ENCODE results near the gene BCAT1.
A peak's percentile ranks its signal among the peaks of the same experiment; 100 is the strongest.

The BCAT1 gene

GRCh38 chr12:24845615-24846014, 103.3 kb downstream of the BCAT1 start:
- Histone ChIP-seq H3K27me3 (ENCODE audit: insufficient read depth, low read length, poor library complexity) (no peaks in the 10 kb centered on the region), H4K20me1 (ENCODE audit: insufficient read depth, low read length) (no peaks in the 10 kb centered on the region), H3K27ac (ENCODE audit: low read length) (no peak overlapping the region), H3K9me3 (ENCODE audit: insufficient read depth, low read length, severe bottlenecking) (no peaks in the 10 kb centered on the region), H3K4me3 (ENCODE audit: low read depth in 1 of 2, low read length in 2 of 2) (no peak overlapping the region), H2AFZ (ENCODE audit: low read depth, low read length) (no peak overlapping the region), H3K4me1 (ENCODE audit: insufficient read depth, low read length) (0 out of 2 replicates have a peak, but pooled peaks cover 3% of the 10 kb centered on the region), H3K9ac (ENCODE audit: low read depth, low read length) (no peak overlapping the region), H3K79me2 (ENCODE audit: insufficient read depth, low read length) (no peaks in the 10 kb centered on the region), H3K4me2 (ENCODE audit: insufficient read depth, low read length) (no peak overlapping the region), H3K36me3 (ENCODE audit: insufficient read depth, low read length) (peaks cover 47% of the 10 kb centered on the region; the same call in 1 of the 2 replicates)
- TF ChIP-seq EZH2 (IDR thresholded peaks at IDR 0.05; ENCODE audit: borderline replicate concordance, low read depth, low read length, severe bottlenecking) (no peak), CTCF (IDR thresholded peaks at IDR 0.05; ENCODE audit: borderline replicate concordance, extremely low read depth, low read length, poor library complexity, severe bottlenecking) (no peak)
- no peak for ATAC-seq (ENCODE audit: insufficient read depth, low read depth)
- no peak for DNase-seq

- Histone ChIP-seq H3K4me2 (ENCODE audit: insufficient read depth, low read length) (no peak overlapping the region), H3K4me1 (ENCODE audit: insufficient read depth, low read length) (peaks cover 23% of the 10 kb centered on the region; the same call in 1 of the 2 replicates), H2AFZ (ENCODE audit: low read depth, low read length) (no peak overlapping the region), H3K79me2 (ENCODE audit: insufficient read depth, low read length) (no peaks in the 10 kb centered on the region), H3K4me3 (ENCODE audit: low read depth in 1 of 2, low read length in 2 of 2) (no peak overlapping the region), H4K20me1 (ENCODE audit: insufficient read depth, low read length) (no peaks in the 10 kb centered on the region), H3K9ac (ENCODE audit: low read depth, low read length) (no peak overlapping the region), H3K27me3 (ENCODE audit: insufficient read depth, low read length, poor library complexity) (no peaks in the 10 kb centered on the region), H3K9me3 (ENCODE audit: insufficient read depth, low read length, severe bottlenecking) (no peaks in the 10 kb centered on the region), H3K27ac (ENCODE audit: low read length) (0 out of 2 replicates have a peak overlapping the region, but pooled peaks have one; percentile 37), H3K36me3 (ENCODE audit: insufficient read depth, low read length) (peaks cover 59% of the 10 kb centered on the region)
- DNase-seq (no peak), ATAC-seq (ENCODE audit: insufficient read depth, low read depth) (no peak)
- TF ChIP-seq CTCF (IDR thresholded peaks at IDR 0.05; ENCODE audit: borderline replicate concordance, extremely low read depth, low read length, poor library complexity, severe bottlenecking) = no peak
- no peak for TF ChIP-seq EZH2 (IDR thresholded peaks at IDR 0.05; ENCODE audit: borderline replicate concordance, low read depth, low read length, severe bottlenecking)
Measured at GRCh38 chr12:24840046-24840800, 108.7 kb downstream of the BCAT1 start.

GRCh38 chr12:24839268-24839791, 109.6 kb downstream of the BCAT1 start:
- Histone ChIP-seq H3K4me2 (ENCODE audit: insufficient read depth, low read length) (no peak overlapping the region), H3K4me1 (ENCODE audit: insufficient read depth, low read length) (peaks cover 23% of the 10 kb centered on the region; the same call in 1 of the 2 replicates), H3K36me3 (ENCODE audit: insufficient read depth, low read length) (peaks cover 59% of the 10 kb centered on the region), H3K9ac (ENCODE audit: low read depth, low read length) (no peak overlapping the region), H3K27ac (ENCODE audit: low read length) (no peak overlapping the region), H3K79me2 (ENCODE audit: insufficient read depth, low read length) (no peaks in the 10 kb centered on the region), H3K4me3 (ENCODE audit: low read depth in 1 of 2, low read length in 2 of 2) (no peak overlapping the region), H2AFZ (ENCODE audit: low read depth, low read length) (no peak overlapping the region), H3K27me3 (ENCODE audit: insufficient read depth, low read length, poor library complexity) (no peaks in the 10 kb centered on the region), H4K20me1 (ENCODE audit: insufficient read depth, low read length) (no peaks in the 10 kb centered on the region), H3K9me3 (ENCODE audit: insufficient read depth, low read length, severe bottlenecking) (no peaks in the 10 kb centered on the region)
- no peak for TF ChIP-seq CTCF (IDR thresholded peaks at IDR 0.05; ENCODE audit: borderline replicate concordance, extremely low read depth, low read length, poor library complexity, severe bottlenecking)
- no peak for TF ChIP-seq EZH2 (IDR thresholded peaks at IDR 0.05; ENCODE audit: borderline replicate concordance, low read depth, low read length, severe bottlenecking)
- ATAC-seq (ENCODE audit: insufficient read depth, low read depth) (no peak), DNase-seq (no peak)

Data from DND-41 (cell line).